ENCODE measurements around the gene COBL. TPM values are rescaled to one million over a fixed set of nuclear protein-coding genes. Genes with fewer than 3 reads are reported as not detected.

Gene COBL
- total RNA-seq, 1 experiment from 2014 or later = not detected

DNA sequence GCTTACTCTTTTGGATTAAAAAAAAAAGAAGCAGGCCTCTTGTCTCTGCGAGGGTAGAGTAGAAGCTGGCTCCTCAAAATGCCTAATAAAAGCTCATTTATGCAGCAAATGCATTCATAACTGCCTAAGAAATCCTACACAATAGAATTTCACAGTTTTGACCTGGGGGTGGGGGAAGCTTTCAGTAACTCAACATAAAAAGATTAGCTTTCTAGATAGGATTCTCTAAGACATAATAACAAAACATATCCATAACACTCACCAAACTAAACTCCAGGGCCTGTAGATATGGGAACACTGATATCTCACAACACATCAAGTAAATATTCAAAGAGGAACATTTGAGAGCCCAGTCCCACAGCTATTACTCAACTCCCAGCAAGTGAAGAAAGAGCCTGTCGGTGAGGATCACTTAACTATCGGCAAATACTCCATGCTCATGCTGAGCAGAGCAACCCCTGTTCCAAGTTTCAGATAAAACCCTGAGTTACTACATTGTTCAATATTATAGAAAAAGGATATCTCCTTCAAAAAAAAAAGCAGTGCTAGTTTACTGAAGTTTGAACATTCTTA is 88.1 kb downstream of the COBL start:
- H4K20me1 ChIP-seq (ENCODE audit: insufficient read depth, low read depth, low read length) = no peaks in the 10 kb centered on the region
- no peaks in the 10 kb centered on the region for H3K4me1 ChIP-seq (ENCODE audit: low read length)
- no peaks in the 10 kb centered on the region for H3K27me3 ChIP-seq (ENCODE audit: low read length)
- H3K4me2 ChIP-seq (ENCODE audit: low read depth, low read length, poor library complexity, severe bottlenecking) = no peak overlapping the region
- no peak overlapping the region for H2AFZ ChIP-seq (ENCODE audit: low read length)
- no peak for DNase-seq
- H3K36me3 ChIP-seq (ENCODE audit: insufficient read depth, low read length) = no peaks in the 10 kb centered on the region
- H3K79me2 ChIP-seq (ENCODE audit: low read length) = no peaks in the 10 kb centered on the region
- H3K9me3 ChIP-seq (ENCODE audit: low read length) = no peaks in the 10 kb centered on the region
- H3K9me2 ChIP-seq (replicated peaks; ENCODE audit: insufficient read depth, low read length) = no peaks in the 10 kb centered on the region
- H3K9ac ChIP-seq (ENCODE audit: low read length) = no peak overlapping the region
- H3K4me3 ChIP-seq (ENCODE audit: low read length) = no peak overlapping the region
- no peak overlapping the region for H3K27ac ChIP-seq (ENCODE audit: low read length)

DNA sequence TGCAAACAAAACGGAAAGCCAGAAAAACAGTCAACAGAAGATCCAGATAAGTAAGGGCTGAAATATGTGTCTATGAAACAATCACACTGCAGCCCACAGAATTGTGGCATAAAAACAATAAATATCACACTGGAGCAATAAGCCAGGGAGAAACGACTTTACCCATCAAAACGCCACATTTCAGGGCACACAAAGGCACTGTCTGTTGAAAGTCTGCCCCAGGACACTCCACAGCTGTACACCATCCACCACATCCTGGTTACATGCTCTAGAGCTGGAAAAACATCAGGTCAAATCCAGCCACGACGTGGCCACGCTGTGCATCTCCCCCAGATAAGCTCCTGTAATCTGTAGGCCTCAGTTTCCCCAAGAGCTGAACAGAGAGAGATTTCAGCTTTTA is 88.7 kb downstream of the COBL start:
- Histone ChIP-seq H3K27me3 (ENCODE audit: low read length) (no peaks in the 10 kb centered on the region), H3K4me2 (ENCODE audit: low read depth, low read length, poor library complexity, severe bottlenecking) (no peak overlapping the region), H3K9me2 (replicated peaks; ENCODE audit: insufficient read depth, low read length) (no peaks in the 10 kb centered on the region), H3K9me3 (ENCODE audit: low read length) (no peaks in the 10 kb centered on the region), H3K4me3 (ENCODE audit: low read length) (no peak overlapping the region), H3K9ac (ENCODE audit: low read length) (no peak overlapping the region), H3K27ac (ENCODE audit: low read length) (no peak overlapping the region), H4K20me1 (ENCODE audit: insufficient read depth, low read depth, low read length) (no peaks in the 10 kb centered on the region), H3K36me3 (ENCODE audit: insufficient read depth, low read length) (no peaks in the 10 kb centered on the region), H3K79me2 (ENCODE audit: low read length) (no peaks in the 10 kb centered on the region), H3K4me1 (ENCODE audit: low read length) (no peaks in the 10 kb centered on the region), H2AFZ (ENCODE audit: low read length) (no peak overlapping the region)
- DNase-seq = no peak

DNA sequence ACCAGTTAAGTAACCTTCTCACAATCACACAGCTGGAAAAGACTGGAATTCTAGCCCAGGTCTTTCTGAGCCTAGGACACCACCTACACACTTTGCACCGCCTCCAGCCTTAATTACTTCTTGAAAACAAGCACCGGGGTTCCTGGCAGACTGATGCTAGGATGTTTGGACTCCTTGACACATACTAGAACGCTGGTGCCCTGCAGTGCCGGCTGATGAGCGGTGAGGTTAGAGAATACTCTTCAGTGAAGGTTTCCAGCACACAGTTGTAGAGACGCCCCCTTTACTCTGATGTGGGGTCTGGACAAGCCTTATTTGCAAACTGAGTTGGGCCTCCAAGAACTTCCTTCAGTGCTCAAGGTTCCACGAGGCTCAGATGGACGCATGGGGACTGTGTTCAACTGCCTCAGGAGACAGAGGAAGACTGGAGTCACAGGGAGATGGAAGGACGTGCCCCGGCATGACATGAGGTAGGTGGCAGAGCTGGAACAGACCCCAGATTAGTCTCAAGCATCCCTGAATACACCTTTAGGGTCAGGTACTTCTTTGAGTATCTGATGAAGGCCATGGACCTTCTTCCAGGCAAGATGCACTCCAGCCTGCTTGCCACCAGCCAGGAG is 89.6 kb downstream of the COBL start:
- Histone ChIP-seq H3K36me3 (ENCODE audit: insufficient read depth, low read length) (no peaks in the 10 kb centered on the region), H3K27ac (ENCODE audit: low read length) (no peak overlapping the region), H3K4me3 (ENCODE audit: low read length) (no peak overlapping the region), H3K27me3 (ENCODE audit: low read length) (no peaks in the 10 kb centered on the region), H2AFZ (ENCODE audit: low read length) (no peak overlapping the region), H3K9me2 (replicated peaks; ENCODE audit: insufficient read depth, low read length) (no peaks in the 10 kb centered on the region), H4K20me1 (ENCODE audit: insufficient read depth, low read depth, low read length) (no peaks in the 10 kb centered on the region), H3K9me3 (ENCODE audit: low read length) (no peaks in the 10 kb centered on the region), H3K79me2 (ENCODE audit: low read length) (no peaks in the 10 kb centered on the region), H3K9ac (ENCODE audit: low read length) (no peak overlapping the region), H3K4me1 (ENCODE audit: low read length) (no peaks in the 10 kb centered on the region), H3K4me2 (ENCODE audit: low read depth, low read length, poor library complexity, severe bottlenecking) (no peak overlapping the region)
- DNase-seq = no peak

DNA sequence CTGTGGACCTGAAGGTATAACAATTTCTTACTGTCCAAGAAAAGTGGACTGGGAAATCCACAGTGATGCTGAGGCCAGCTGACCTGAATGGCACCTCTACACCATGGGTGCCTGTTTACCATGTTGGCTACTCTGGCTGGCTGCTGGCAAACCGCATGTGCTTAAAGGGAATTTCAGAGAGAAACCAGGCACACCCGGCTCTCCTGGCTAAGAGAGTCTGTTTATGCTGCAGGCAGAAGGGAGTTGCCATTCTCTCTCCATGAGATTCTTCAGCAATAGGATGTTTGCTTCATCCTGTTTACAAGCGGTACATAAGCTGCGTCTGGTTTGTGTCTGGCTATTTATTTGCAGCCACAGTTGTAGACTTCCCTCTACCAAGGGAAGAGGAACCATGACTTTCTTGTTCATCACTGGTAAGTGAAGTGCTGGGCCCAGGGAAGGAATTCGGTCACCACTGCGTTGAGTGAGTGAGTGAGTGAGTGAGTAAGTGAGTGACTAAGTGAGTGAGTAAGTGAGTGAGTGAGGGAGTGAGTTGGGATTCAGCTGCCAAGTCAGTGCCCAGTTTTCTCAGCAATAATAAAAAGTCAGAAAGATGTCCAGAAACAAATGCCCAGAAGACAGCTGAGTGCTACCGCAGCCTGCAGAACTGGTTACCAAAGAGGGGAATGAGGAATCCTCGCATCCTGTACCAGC is 90.4 kb downstream of the COBL start:
- H3K27me3 ChIP-seq (ENCODE audit: low read length) = no peaks in the 10 kb centered on the region
- DNase-seq = no peak
- H3K36me3 ChIP-seq (ENCODE audit: insufficient read depth, low read length) = no peaks in the 10 kb centered on the region
- no peaks in the 10 kb centered on the region for H3K9me2 ChIP-seq (replicated peaks; ENCODE audit: insufficient read depth, low read length)
- no peaks in the 10 kb centered on the region for H3K9me3 ChIP-seq (ENCODE audit: low read length)
- H3K9ac ChIP-seq (ENCODE audit: low read length) = no peak overlapping the region
- H3K4me1 ChIP-seq (ENCODE audit: low read length) = no peaks in the 10 kb centered on the region
- no peak overlapping the region for H2AFZ ChIP-seq (ENCODE audit: low read length)
- no peaks in the 10 kb centered on the region for H4K20me1 ChIP-seq (ENCODE audit: insufficient read depth, low read depth, low read length)
- H3K79me2 ChIP-seq (ENCODE audit: low read length) = no peaks in the 10 kb centered on the region
- H3K4me3 ChIP-seq (ENCODE audit: low read length) = no peak overlapping the region
- H3K27ac ChIP-seq (ENCODE audit: low read length) = no peak overlapping the region
- no peak overlapping the region for H3K4me2 ChIP-seq (ENCODE audit: low read depth, low read length, poor library complexity, severe bottlenecking)

DNA sequence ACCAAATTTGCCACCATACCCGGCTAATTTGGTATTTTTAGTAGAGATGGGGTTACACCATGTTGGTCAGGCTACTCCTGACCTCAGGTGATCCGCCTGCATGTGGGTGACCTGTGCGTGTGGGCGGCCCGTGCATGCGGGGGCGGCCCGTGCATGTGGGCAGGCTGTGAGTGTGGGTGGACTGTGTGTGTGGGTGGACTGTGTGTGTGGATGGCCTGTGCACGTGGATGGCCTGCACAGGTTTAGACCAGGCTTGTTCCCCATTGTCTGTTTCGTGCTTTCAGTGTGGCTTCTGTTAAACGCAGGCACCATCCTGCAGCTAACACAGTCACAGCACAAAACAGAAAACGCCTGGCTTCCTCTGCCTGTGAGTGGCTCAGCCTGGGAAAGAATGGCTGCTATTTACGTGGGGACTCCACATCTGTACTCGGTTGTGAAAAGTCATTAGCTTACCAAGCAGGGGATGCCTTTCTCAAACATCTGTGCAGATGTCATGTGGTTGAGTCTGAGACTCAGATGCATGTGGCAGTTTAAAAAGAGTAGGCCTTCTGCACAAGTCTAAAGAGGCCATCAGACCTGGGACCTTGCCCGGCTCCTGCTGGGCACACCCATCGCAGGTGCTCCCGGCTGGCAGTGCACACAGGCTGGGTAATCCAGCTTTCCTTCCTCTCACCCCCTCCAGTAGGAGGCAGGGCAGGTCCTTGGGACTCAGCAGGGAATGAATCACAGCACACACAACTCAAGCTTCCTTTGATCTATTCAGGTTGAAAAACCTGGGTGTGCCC is 91.6 kb downstream of the COBL start:
- H3K9me3 ChIP-seq (ENCODE audit: low read length) = no peaks in the 10 kb centered on the region
- no peak overlapping the region for H3K4me3 ChIP-seq (ENCODE audit: low read length)
- H3K4me2 ChIP-seq (ENCODE audit: low read depth, low read length, poor library complexity, severe bottlenecking) = no peak overlapping the region
- H2AFZ ChIP-seq (ENCODE audit: low read length) = no peak overlapping the region
- H3K27ac ChIP-seq (ENCODE audit: low read length) = no peak overlapping the region
- H3K9ac ChIP-seq (ENCODE audit: low read length) = no peak overlapping the region
- H3K27me3 ChIP-seq (ENCODE audit: low read length) = no peaks in the 10 kb centered on the region
- H4K20me1 ChIP-seq (ENCODE audit: insufficient read depth, low read depth, low read length) = no peaks in the 10 kb centered on the region
- no peaks in the 10 kb centered on the region for H3K79me2 ChIP-seq (ENCODE audit: low read length)
- no peaks in the 10 kb centered on the region for H3K4me1 ChIP-seq (ENCODE audit: low read length)
- DNase-seq = no peak
- no peaks in the 10 kb centered on the region for H3K36me3 ChIP-seq (ENCODE audit: insufficient read depth, low read length)
- H3K9me2 ChIP-seq (replicated peaks; ENCODE audit: insufficient read depth, low read length) = no peaks in the 10 kb centered on the region

DNA sequence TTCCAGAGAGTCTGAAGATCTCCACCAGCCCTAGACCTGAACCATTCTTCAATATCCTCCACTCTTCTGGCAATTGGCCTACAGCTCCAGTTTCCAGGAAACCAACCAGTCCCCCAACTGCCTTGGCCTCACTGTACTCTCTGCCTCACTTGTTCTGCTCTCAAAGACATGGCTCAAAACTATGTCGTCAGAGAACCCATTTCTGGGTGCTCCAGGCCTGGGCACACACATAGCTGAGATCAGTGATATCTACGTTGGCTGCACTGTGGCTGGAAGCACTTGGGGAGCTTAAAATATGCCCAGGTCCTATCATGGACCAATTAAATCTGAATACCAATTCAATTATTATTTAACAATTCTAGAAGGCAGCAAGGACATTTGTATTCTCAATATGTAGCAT is 93.1 kb downstream of the COBL start:
- H3K4me3 ChIP-seq (ENCODE audit: low read length) = no peak overlapping the region
- no peaks in the 10 kb centered on the region for H3K36me3 ChIP-seq (ENCODE audit: insufficient read depth, low read length)
- no peak for DNase-seq
- no peak overlapping the region for H3K9ac ChIP-seq (ENCODE audit: low read length)
- no peak overlapping the region for H3K4me2 ChIP-seq (ENCODE audit: low read depth, low read length, poor library complexity, severe bottlenecking)
- H3K27ac ChIP-seq (ENCODE audit: low read length) = no peak overlapping the region
- no peaks in the 10 kb centered on the region for H3K9me3 ChIP-seq (ENCODE audit: low read length)
- H3K27me3 ChIP-seq (ENCODE audit: low read length) = no peaks in the 10 kb centered on the region
- H3K79me2 ChIP-seq (ENCODE audit: low read length) = no peaks in the 10 kb centered on the region
- no peaks in the 10 kb centered on the region for H3K9me2 ChIP-seq (replicated peaks; ENCODE audit: insufficient read depth, low read length)
- H3K4me1 ChIP-seq (ENCODE audit: low read length) = no peaks in the 10 kb centered on the region
- H2AFZ ChIP-seq (ENCODE audit: low read length) = no peak overlapping the region
- H4K20me1 ChIP-seq (ENCODE audit: insufficient read depth, low read depth, low read length) = no peaks in the 10 kb centered on the region

DNA sequence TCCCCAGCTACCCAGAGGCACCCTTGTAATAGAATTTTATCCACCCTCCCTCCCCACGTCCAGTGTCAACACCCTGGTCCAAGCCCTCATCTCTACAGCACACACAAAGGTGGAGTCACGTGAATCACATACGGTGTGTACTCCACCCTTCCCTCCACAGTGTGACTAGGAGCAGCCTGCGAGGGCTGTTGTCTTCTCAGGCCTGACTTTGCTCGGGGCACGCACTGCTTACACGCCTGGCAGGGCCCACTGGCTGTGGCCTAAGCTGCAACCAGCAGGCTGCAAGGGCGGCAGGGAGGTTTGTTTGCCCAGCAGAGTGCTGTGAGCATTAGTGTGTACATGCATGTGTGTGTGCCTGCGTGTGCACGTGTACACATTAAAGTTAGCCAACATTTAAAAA is 93.7 kb downstream of the COBL start:
- Histone ChIP-seq H3K4me1 (ENCODE audit: low read length) (no peaks in the 10 kb centered on the region), H3K79me2 (ENCODE audit: low read length) (no peaks in the 10 kb centered on the region), H3K27ac (ENCODE audit: low read length) (no peak overlapping the region), H3K4me2 (ENCODE audit: low read depth, low read length, poor library complexity, severe bottlenecking) (no peak overlapping the region), H3K9me3 (ENCODE audit: low read length) (no peaks in the 10 kb centered on the region), H2AFZ (ENCODE audit: low read length) (no peak overlapping the region), H3K27me3 (ENCODE audit: low read length) (no peaks in the 10 kb centered on the region), H3K9ac (ENCODE audit: low read length) (no peak overlapping the region), H3K36me3 (ENCODE audit: insufficient read depth, low read length) (no peaks in the 10 kb centered on the region), H4K20me1 (ENCODE audit: insufficient read depth, low read depth, low read length) (no peaks in the 10 kb centered on the region), H3K9me2 (replicated peaks; ENCODE audit: insufficient read depth, low read length) (no peaks in the 10 kb centered on the region), H3K4me3 (ENCODE audit: low read length) (no peak overlapping the region)
- DNase-seq = no peak

DNA sequence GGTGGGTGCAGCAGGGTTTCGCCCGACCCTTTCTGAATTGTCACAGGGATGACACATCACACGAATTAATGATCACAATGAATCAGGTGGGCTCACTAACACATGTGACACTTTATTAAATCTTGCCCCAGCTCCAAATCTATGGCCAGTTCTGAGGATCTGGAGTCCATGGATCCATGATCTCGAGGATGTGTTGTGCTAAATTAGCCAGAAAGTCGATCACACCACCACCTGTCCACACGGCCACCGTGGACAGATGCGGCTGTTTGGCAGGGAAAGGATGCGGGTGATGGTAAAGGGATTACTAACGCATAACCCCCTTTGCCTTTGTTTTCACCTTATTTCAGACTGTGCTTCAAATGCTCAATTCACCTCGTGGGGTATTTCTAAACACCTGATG is 96.4 kb downstream of the COBL start:
- DNase-seq = no peak
- H3K9me2 ChIP-seq (replicated peaks; ENCODE audit: insufficient read depth, low read length) = no peaks in the 10 kb centered on the region
- H3K9me3 ChIP-seq (ENCODE audit: low read length) = no peaks in the 10 kb centered on the region
- H3K27me3 ChIP-seq (ENCODE audit: low read length) = no peaks in the 10 kb centered on the region
- no peak overlapping the region for H3K9ac ChIP-seq (ENCODE audit: low read length)
- H4K20me1 ChIP-seq (ENCODE audit: insufficient read depth, low read depth, low read length) = no peaks in the 10 kb centered on the region
- H2AFZ ChIP-seq (ENCODE audit: low read length) = no peak overlapping the region
- no peak overlapping the region for H3K27ac ChIP-seq (ENCODE audit: low read length)
- H3K79me2 ChIP-seq (ENCODE audit: low read length) = no peaks in the 10 kb centered on the region
- no peaks in the 10 kb centered on the region for H3K36me3 ChIP-seq (ENCODE audit: insufficient read depth, low read length)
- H3K4me2 ChIP-seq (ENCODE audit: low read depth, low read length, poor library complexity, severe bottlenecking) = no peak overlapping the region
- H3K4me3 ChIP-seq (ENCODE audit: low read length) = no peak overlapping the region
- H3K4me1 ChIP-seq (ENCODE audit: low read length) = no peaks in the 10 kb centered on the region

Data from Karpas-422 (cell line).